ENCODE results near the gene ATXN7L2. TPM values are rescaled to one million over a fixed set of nuclear protein-coding genes. Genes with fewer than 3 reads are reported as not detected.

ATXN7L2 gene
- total and polyA plus RNA-seq, 5 donors from 2014 or later: 4.7 to 13.2 (median 5.7) TPM

DNA sequence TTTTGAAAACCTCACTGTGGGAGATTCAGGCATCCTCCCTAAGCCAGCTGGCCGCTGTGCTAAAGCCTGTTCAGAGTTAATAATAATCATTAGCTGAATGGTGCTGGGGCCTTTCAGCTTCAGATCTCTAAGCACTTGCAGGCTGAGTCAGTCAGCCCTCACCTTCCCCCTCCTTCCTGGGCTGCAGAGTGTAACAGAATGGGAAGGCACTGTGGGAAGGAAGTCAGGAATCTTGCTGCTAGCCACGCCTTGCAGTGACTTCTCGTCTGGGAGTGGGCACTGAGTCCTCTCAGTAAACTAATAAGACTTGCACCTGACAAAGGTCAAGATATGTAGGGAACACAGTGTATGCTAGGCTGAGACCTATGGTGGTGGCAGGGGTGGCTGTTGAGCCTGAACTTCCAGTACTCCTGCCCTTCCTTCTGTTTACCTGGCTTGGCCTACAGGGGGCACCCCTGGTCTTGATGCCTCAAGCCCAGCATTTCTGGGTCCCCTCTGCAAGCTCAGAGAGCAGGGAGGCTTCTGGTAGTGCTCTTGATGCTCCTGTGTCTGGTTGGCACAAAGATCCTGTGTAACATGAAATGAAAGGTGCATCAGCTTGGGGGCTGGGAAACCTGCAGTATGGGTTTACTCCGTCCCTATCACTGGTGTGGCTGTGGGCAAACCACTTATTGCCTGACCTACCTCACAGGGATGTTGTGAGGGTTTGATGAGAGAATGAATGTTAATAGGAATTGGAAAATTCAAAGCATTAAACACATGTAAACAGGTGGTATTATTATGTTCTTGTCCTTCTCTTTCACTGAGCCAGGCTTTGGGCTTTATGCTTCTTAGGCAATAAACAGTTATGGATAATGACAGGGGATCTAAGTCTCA is 16.2 kb downstream of the ATXN7L2 start:
- H3K27ac ChIP-seq (ENCODE audit: insufficient read depth, low read length, poor library complexity, severe bottlenecking): peak overlapping the region; percentile 87
- H3K4me1 ChIP-seq (ENCODE audit: control insufficient read depth, insufficient read depth, low read length, poor library complexity, severe bottlenecking): peaks cover 99% of the 10 kb centered on the region
- no peak overlapping the region for H3K4me3 ChIP-seq (ENCODE audit: low read depth, low read length)
- H3K27me3 ChIP-seq (ENCODE audit: control insufficient read depth, insufficient read depth, low read length): no peaks in the 10 kb centered on the region
- peaks cover 18 to 95% (median 67%) of the 10 kb centered on the region in 4 donors for H3K4me1 Mint-ChIP-seq
- H3K4me3 Mint-ChIP-seq: peak overlapping the region; percentile 29 to 84 (median 76)
- DNase-seq (peak; percentile 43 to 71 (median 50)), ATAC-seq (ENCODE audit: low read depth in 2 of 2) (peak in 1 of 2 donors; percentile 23)
- peaks cover 3% of the 10 kb centered on the region for H3K27me3 Mint-ChIP-seq
- H3K27ac Mint-ChIP-seq: peak overlapping the region; percentile 76 to 94 (median 83)
- peaks cover 18% of the 10 kb centered on the region for H3K36me3 Mint-ChIP-seq
- H3K9me3 Mint-ChIP-seq: no peaks in the 10 kb centered on the region
- H3K36me3 ChIP-seq (ENCODE audit: control insufficient read depth, insufficient read depth, low read length): peaks cover 38% of the 10 kb centered on the region
- H3K9me3 ChIP-seq (ENCODE audit: control insufficient read depth in 2 of 2, low read length in 2 of 2): no peaks in the 10 kb centered on the region

GRCh38 chr1:109500941-109501381 is 17.3 kb downstream of the ATXN7L2 start:
- Histone ChIP-seq H3K4me1 (ENCODE audit: control insufficient read depth, insufficient read depth, low read length, poor library complexity, severe bottlenecking) (peaks cover 99% of the 10 kb centered on the region), H3K4me3 (ENCODE audit: low read depth, low read length) (peak overlapping the region; percentile 70), H3K27ac (ENCODE audit: insufficient read depth, low read length, poor library complexity, severe bottlenecking) (peak overlapping the region; percentile 87), H3K36me3 (ENCODE audit: control insufficient read depth, insufficient read depth, low read length) (peaks cover 33% of the 10 kb centered on the region), H3K27me3 (ENCODE audit: control insufficient read depth, insufficient read depth, low read length) (no peaks in the 10 kb centered on the region), H3K9me3 (ENCODE audit: control insufficient read depth in 2 of 2, low read length in 2 of 2) (no peaks in the 10 kb centered on the region)
- Mint-ChIP-seq H3K36me3 (peaks cover 19% of the 10 kb centered on the region), H3K9me3 (no peaks in the 10 kb centered on the region), H3K4me1 (peaks cover 15 to 95% (median 68%) of the 10 kb centered on the region in 4 donors), H3K4me3 (peak overlapping the region in 3 of 4 donors; percentile 36 to 84 (median 70)), H3K27me3 (no peaks in the 10 kb centered on the region), H3K27ac (peak overlapping the region; percentile 83 to 97 (median 94))
- DNase-seq (no peak), ATAC-seq (ENCODE audit: low read depth in 2 of 2) (no peak)

DNA sequence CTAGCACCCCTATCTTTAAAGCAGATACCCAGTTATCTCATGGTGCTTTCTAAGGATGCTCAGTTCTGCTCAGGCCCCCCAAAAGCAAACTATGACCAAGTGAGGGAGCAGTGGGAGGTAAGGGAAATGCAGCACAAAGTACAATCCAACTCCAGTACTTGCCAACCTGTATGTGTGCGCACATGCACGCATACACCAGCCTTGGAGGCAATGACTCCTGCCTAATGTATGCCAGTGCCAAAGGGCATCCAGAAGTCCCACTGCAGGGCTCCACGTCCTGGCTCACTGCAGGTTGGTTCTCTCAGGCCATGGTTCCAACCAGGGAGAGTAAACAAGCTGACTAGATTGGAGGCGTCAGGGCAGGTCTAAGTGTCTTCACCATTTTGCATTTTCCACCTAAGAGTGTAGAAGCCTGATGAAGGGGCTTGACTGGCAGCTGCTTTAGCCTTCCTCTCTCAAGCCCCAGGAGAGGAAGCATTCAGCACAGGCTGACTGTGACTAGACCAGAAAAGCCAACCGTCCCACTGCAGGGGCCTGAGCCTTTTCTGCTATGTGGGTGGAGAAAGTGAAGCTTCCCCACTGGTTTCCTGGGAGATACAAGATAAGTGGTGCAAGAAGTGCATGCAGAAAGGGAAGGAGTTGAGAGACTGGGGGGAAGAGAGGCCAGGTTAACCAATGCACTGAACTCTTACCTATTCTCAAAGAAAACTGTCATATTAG is 18.1 kb downstream of the ATXN7L2 start:
- DNase-seq (no peak), ATAC-seq (ENCODE audit: low read depth in 2 of 2) (no peak)
- Mint-ChIP-seq H3K4me1 (peaks cover 11 to 95% (median 67%) of the 10 kb centered on the region in 4 donors), H3K9me3 (peaks cover 0 to 4% (median 0%) of the 10 kb centered on the region in 7 donors), H3K36me3 (peaks cover 20% of the 10 kb centered on the region), H3K27ac (peak overlapping the region; percentile 94 to 97 (median 96)), H3K4me3 (peak overlapping the region; percentile 79 to 90 (median 87)), H3K27me3 (no peaks in the 10 kb centered on the region)
- H3K4me3 ChIP-seq (ENCODE audit: low read depth, low read length): peak overlapping the region; percentile 70
- no peaks in the 10 kb centered on the region for H3K27me3 ChIP-seq (ENCODE audit: control insufficient read depth, insufficient read depth, low read length)
- H3K36me3 ChIP-seq (ENCODE audit: control insufficient read depth, insufficient read depth, low read length): peaks cover 25% of the 10 kb centered on the region
- H3K27ac ChIP-seq (ENCODE audit: insufficient read depth, low read length, poor library complexity, severe bottlenecking): peak overlapping the region; percentile 87
- H3K4me1 ChIP-seq (ENCODE audit: control insufficient read depth, insufficient read depth, low read length, poor library complexity, severe bottlenecking): peaks cover 95% of the 10 kb centered on the region
- no peaks in the 10 kb centered on the region for H3K9me3 ChIP-seq (ENCODE audit: control insufficient read depth in 2 of 2, low read length in 2 of 2)

DNA sequence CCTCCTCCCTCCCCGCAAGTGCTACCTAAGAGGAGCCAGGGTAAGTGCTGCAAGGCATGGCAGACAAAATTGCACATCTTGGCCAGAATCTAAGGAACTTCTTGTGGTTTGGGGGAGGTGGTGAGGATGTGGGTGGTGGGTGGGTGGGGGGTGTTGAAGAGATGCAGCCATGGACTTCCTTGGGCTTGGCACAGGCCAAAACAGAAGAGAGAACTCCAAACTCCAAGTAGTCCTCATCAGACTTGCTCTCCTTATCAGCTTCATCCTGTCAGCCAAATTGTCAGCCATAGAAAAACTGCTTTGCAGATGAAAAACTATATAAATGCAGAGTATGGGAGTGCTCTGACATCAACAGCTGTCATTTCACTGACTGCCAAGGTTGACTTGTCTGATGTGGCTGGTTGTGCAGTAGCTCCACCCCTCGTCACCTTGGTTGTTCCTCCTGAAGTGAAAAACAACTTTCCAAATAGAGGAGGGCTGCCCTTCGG is 18.7 kb downstream of the ATXN7L2 start:
- DNase-seq (peak; percentile 50 to 80 (median 76)), ATAC-seq (ENCODE audit: low read depth in 2 of 2) (peak; percentile 87 to 91)
- Histone ChIP-seq H3K4me3 (ENCODE audit: low read depth, low read length) (peak overlapping the region; percentile 70), H3K27me3 (ENCODE audit: control insufficient read depth, insufficient read depth, low read length) (no peaks in the 10 kb centered on the region), H3K27ac (ENCODE audit: insufficient read depth, low read length, poor library complexity, severe bottlenecking) (peak overlapping the region; percentile 87), H3K9me3 (ENCODE audit: control insufficient read depth in 2 of 2, low read length in 2 of 2) (no peaks in the 10 kb centered on the region), H3K36me3 (ENCODE audit: control insufficient read depth, insufficient read depth, low read length) (peaks cover 22% of the 10 kb centered on the region), H3K4me1 (ENCODE audit: control insufficient read depth, insufficient read depth, low read length, poor library complexity, severe bottlenecking) (peaks cover 94% of the 10 kb centered on the region)
- Mint-ChIP-seq H3K36me3 (peaks cover 25% of the 10 kb centered on the region), H3K27ac (peak overlapping the region; percentile 94 to 96 (median 95)), H3K4me1 (peaks cover 11 to 97% (median 69%) of the 10 kb centered on the region in 4 donors), H3K27me3 (no peaks in the 10 kb centered on the region), H3K4me3 (peak overlapping the region; percentile 79 to 90 (median 87)), H3K9me3 (peaks cover 0 to 6% (median 0%) of the 10 kb centered on the region in 7 donors)

GRCh38 chr1:109503935-109504334 is 20.2 kb downstream of the ATXN7L2 start:
- Histone ChIP-seq H3K27me3 (ENCODE audit: control insufficient read depth, insufficient read depth, low read length) (no peaks in the 10 kb centered on the region), H3K36me3 (ENCODE audit: control insufficient read depth, insufficient read depth, low read length) (peaks cover 21% of the 10 kb centered on the region), H3K27ac (ENCODE audit: insufficient read depth, low read length, poor library complexity, severe bottlenecking) (peak overlapping the region; percentile 87), H3K4me1 (ENCODE audit: control insufficient read depth, insufficient read depth, low read length, poor library complexity, severe bottlenecking) (peaks cover 86% of the 10 kb centered on the region), H3K9me3 (ENCODE audit: control insufficient read depth in 2 of 2, low read length in 2 of 2) (no peaks in the 10 kb centered on the region), H3K4me3 (ENCODE audit: low read depth, low read length) (peak overlapping the region; percentile 79)
- H3K4me1 Mint-ChIP-seq: peaks cover 16 to 97% (median 70%) of the 10 kb centered on the region in 4 donors
- DNase-seq (peak in 1 of 3 donors; percentile 61), ATAC-seq (ENCODE audit: low read depth in 2 of 2) (peak in 1 of 2 donors; percentile 26)
- peaks cover 0 to 10% (median 0%) of the 10 kb centered on the region in 7 donors for H3K9me3 Mint-ChIP-seq
- H3K27ac Mint-ChIP-seq: peak overlapping the region; percentile 90 to 98 (median 91)
- peaks cover 4% of the 10 kb centered on the region for H3K27me3 Mint-ChIP-seq
- peak overlapping the region; percentile 83 to 88 (median 86) for H3K4me3 Mint-ChIP-seq
- H3K36me3 Mint-ChIP-seq: peaks cover 33% of the 10 kb centered on the region

GRCh38 chr1:109504974-109505373 is 21.3 kb downstream of the ATXN7L2 start:
- H3K4me3 ChIP-seq (ENCODE audit: low read depth, low read length): peak overlapping the region; percentile 79
- peaks cover 0 to 10% (median 0%) of the 10 kb centered on the region in 7 donors for H3K9me3 Mint-ChIP-seq

More at GRCh38 chr1:109504974-109505373, 21.3 kb downstream of the ATXN7L2 start:
- H3K27ac ChIP-seq (ENCODE audit: insufficient read depth, low read length, poor library complexity, severe bottlenecking): peak overlapping the region; percentile 35
- peak overlapping the region; percentile 79 to 98 (median 91) for H3K27ac Mint-ChIP-seq
- peak overlapping the region; percentile 81 to 88 (median 84) for H3K4me3 Mint-ChIP-seq
- H3K27me3 ChIP-seq (ENCODE audit: control insufficient read depth, insufficient read depth, low read length): no peaks in the 10 kb centered on the region
- DNase-seq: no peak
- peaks cover 82% of the 10 kb centered on the region for H3K4me1 ChIP-seq (ENCODE audit: control insufficient read depth, insufficient read depth, low read length, poor library complexity, severe bottlenecking)
- no peak for ATAC-seq (ENCODE audit: low read depth in 2 of 2)
- peaks cover 16 to 93% (median 67%) of the 10 kb centered on the region in 4 donors for H3K4me1 Mint-ChIP-seq
- no peaks in the 10 kb centered on the region for H3K9me3 ChIP-seq (ENCODE audit: control insufficient read depth in 2 of 2, low read length in 2 of 2)
- peaks cover 31% of the 10 kb centered on the region for H3K36me3 Mint-ChIP-seq
- H3K36me3 ChIP-seq (ENCODE audit: control insufficient read depth, insufficient read depth, low read length): peaks cover 18% of the 10 kb centered on the region
- peaks cover 4% of the 10 kb centered on the region for H3K27me3 Mint-ChIP-seq

All from CD4-positive, CD25-positive, alpha-beta regulatory T cell (primary cell).